Choroid plexus epithelial cell (primary cell): Measurements from ENCODE around the gene WNK2.

Experiments used
- DNase-seq: peaks from one replicate; pipeline ENCODE4 v3.0.0-alpha.2; 2010; ENCODE audit warnings: low read depth
- H3K4me3 ChIP-seq: 2 replicates; pipeline ENCODE4 v1.5.1; 2011; ENCODE audit warnings: low read depth, mild to moderate bottlenecking, control low read depth, low read length, moderate library complexity
- TF ChIP-seq, protein P1 (sequence below): conservative IDR thresholded peaks from 2 replicates; pipeline ENCODE4 v1.5.1; 2011; ENCODE audit warnings: low read depth, mild to moderate bottlenecking, control low read depth, inconsistent platforms, low read length, moderate library complexity

WNK2 gene

DNA sequence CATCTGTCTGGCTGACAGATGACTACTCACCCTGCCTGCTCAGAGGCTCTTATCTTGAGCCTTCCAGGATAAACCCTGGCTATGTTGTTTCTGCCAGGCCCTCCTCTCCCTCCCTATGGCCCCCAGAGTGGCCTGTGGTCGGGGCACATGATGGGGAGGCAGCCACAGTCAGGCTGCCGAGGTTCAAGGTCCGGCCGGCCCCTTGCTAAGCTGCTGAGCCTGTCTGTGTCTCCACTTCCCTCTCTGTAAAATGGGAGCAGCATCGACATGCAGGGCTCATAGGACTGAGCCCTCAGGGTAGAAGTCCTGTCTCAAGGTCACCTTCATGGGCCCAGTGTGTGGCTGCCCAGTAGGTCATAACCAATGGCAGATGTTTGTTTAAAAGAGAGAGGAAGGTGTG lies 28.5 kb downstream of the WNK2 start:
- no peak overlapping the region for H3K4me3 ChIP-seq
- no peak for DNase-seq
- TF ChIP-seq, protein P1, sequence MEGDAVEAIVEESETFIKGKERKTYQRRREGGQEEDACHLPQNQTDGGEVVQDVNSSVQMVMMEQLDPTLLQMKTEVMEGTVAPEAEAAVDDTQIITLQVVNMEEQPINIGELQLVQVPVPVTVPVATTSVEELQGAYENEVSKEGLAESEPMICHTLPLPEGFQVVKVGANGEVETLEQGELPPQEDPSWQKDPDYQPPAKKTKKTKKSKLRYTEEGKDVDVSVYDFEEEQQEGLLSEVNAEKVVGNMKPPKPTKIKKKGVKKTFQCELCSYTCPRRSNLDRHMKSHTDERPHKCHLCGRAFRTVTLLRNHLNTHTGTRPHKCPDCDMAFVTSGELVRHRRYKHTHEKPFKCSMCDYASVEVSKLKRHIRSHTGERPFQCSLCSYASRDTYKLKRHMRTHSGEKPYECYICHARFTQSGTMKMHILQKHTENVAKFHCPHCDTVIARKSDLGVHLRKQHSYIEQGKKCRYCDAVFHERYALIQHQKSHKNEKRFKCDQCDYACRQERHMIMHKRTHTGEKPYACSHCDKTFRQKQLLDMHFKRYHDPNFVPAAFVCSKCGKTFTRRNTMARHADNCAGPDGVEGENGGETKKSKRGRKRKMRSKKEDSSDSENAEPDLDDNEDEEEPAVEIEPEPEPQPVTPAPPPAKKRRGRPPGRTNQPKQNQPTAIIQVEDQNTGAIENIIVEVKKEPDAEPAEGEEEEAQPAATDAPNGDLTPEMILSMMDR, result no peak

DNA sequence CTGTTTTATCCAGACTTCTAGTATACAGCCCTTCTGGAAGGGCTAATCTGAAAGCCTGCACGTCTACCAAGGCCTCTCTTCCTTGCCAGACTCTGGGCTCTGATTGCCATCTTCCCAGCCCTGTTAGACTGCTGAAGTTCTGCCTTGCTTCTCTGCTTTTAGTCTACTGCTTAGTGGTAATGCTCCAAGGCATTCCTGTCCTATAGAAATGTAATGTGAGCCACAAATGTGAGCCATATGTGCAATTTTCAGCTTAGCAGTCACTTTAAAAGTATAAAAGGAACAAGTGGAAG lies 32.1 kb downstream of the WNK2 start:
- no peak overlapping the region for H3K4me3 ChIP-seq
- DNase-seq, result no peak
- TF ChIP-seq, protein P1, result no peak

DNA sequence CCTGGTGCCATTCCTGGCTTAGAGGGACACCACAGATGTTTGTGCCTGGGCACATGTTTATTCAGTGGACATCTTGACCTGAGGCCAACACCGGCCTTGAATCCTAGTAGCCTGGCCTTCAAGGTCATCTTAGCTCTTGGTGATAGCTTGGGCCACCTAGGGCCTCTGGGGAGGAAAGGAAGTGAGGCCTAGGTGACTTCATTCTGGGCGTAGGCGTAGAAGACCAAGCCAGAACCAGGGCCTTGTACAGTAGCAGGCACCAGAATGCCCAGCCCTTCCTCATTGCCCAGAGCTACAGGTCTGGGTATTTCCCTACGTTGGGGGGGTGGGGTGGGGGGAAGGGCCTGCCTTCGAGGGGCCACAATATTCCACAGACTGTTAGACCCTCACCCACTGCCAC lies 33.8 kb downstream of the WNK2 start:
- no peak overlapping the region for H3K4me3 ChIP-seq
- no peak for DNase-seq
- TF ChIP-seq, protein P1, result no peak

DNA sequence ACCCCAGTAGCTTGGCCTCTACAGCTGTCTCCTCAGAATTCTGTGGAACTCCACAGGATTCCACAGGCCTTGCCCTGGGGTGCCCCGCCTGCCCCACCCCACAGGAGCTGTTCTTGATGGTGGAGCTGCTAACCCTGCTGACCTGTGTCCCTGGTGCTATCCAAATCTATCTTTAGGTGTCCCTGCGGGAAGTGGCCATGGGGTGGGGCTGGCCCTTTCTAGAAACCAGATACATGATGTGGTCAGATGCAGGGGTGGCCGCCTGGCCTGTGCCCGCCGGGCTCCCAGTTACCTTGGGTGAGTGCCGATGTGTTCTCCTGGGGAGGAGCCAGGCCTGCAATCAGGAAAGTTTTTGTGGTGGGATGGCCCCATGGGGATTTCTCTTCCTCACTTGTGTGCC lies 34.2 kb downstream of the WNK2 start:
- TF ChIP-seq, protein P1, result no peak
- DNase-seq, result no peak

DNA sequence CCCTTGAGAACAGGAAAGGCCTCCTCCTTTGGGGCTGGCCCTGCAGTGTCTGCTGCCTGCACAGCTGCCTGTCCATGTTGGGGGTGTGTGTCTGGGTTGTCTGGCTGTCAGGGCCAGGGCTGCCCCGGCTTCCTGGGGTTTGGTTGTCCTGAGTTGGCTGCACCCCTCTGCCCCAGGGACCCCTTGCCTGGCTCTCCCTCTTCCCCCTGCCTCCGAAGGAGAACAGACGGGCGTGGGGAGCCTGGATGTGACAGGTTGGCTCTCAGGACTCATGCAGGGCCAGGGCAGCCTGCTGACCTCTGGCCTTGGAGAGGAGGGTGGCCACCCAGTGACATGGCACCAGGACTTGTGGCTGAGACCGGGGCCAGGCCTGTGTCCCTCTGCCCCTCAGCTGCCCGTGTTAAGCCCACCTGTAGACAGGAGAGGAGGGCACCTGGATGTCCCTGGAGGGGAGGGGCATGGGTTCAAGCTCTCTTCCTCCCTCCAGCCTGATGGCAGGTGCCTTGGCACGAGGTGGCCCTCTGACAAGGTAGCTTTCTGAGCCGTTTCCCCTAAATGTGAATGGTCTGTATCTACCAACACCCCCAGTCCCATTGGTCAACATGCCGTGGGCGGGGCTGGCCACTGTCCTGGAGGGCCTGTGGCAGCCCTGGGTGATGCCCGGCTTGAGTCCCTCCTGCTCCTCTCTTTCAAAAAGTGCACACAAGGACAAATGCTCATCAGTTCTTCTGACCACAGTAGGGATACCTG lies 34.9 kb downstream of the WNK2 start:
- H3K4me3 ChIP-seq, result no peak overlapping the region
- TF ChIP-seq, protein P1, result no peak
- DNase-seq, result no peak

More for the DNA sequence above, 34.2 kb downstream of the WNK2 start:
- no peak overlapping the region for H3K4me3 ChIP-seq

DNA sequence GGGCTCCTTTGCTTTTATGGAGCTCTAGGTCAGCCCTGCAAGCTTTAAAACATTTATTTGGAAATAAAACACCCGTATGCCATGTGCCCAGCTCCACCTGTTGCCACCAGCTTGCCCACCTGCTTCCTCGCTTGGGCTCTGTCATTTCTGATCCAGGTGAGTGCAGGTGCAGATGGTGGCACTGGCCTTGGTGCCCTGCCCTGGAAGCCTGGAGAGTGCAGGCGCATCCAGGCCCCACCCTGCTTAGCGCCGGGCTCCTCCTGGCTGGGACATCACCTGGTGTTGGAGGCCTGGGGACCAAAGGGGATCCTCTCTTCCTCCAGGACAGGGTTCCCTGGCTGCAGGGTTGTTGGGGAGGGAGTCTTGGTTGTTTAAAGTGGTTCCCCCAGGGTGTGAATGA lies 35.8 kb downstream of the WNK2 start:
- TF ChIP-seq, protein P1, result no peak
- DNase-seq, result no peak
- H3K4me3 ChIP-seq, result no peak overlapping the region

DNA sequence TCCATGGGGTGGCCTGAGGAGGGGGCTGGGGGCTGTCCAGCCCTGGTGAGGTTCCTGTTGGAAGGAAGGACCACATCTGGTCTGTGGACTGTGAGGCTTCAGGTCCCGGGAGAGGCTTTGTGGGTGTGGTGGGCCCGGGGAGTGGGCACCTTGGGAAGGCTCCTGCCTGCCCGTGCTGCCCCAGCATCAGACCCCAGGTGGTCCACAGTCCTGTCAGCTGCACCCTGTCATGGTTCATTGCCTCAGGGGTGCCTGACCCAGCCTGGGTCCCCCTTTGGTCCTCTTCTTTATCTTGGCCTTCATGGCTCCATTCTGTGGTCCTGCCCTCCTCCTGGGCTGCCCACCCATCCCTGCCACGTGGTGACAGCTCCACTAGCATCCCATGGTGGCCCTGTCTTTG lies 36.7 kb downstream of the WNK2 start:
- TF ChIP-seq, protein P1, result no peak
- H3K4me3 ChIP-seq, result no peak overlapping the region
- no peak for DNase-seq
